ENCODE results near the gene SMARCC2.

The SMARCC2 gene

DNA sequence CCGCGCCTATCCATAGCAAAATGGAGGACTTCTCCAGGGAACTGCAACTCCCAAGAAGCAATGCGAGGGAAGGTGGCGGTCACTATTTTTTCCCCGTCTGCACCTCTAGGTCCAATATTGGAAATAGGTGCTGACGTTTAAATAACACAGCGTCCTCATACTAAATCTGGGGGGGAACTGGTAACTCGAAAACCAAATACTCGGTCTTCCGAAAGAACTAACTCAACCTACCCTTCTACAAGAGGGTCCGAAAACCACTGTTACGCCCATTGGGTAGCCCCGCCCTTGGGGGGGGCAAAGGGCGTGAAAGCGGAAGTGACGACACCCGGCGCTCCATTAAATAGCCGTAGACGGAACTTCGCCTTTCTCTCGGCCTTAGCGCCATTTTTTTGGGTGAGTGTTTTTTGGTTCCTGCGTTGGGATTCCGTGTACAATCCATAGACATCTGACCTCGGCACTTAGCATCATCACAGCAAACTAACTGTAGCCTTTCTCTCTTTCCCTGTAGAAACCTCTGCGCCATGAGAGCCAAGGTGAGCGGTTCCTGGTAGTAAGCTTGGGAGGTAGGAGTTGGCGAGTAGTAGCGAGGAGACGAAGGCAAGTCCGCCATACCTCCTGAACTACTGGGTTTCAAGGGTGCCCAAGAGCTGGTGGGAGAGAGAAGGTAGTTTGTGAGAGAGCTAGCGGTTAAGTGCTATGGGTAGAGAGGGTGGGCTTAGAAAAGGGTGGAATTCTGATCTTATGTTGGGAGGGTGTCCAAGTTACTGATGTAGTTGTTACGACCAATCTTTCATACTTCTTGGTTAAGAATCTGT is 72.8 kb downstream of the SMARCC2 start, which contains the start of gene RPL41:
TSS of gene RPL41 (plus strand) at position 367 of the 815 bp plus-strand sequence.
- peak; percentile 51 for ATAC-seq
- Mint-ChIP-seq H3K4me3 (peak within 1 kb of the TSS; percentile 93 to 98), H3K27me3 (no peaks in the 10 kb centered on the region)

GRCh38 chr12:56115329-56115728 is 74.0 kb downstream of the SMARCC2 start:
- no peaks in the 10 kb centered on the region for H3K27me3 Mint-ChIP-seq
- DNase-seq (no peak), ATAC-seq (no peak)
- H3K9me3 Mint-ChIP-seq = no peaks in the 10 kb centered on the region
- peaks cover 26% of the 10 kb centered on the region for H3K4me1 Mint-ChIP-seq
- H3K4me3 Mint-ChIP-seq = peak overlapping the region; percentile 93 to 98
- peak overlapping the region; percentile 97 to 100 for H3K27ac Mint-ChIP-seq

More for the DNA sequence above, 72.8 kb downstream of the SMARCC2 start, which contains the start of gene RPL41:
- DNase-seq = peak; percentile 94 to 95
- Mint-ChIP-seq H3K27ac (peak within 1 kb of the TSS; percentile 97 to 100), H3K4me1 (peaks cover 32% of the 10 kb centered on the region), H3K9me3 (no peaks in the 10 kb centered on the region)

- no peaks in the 10 kb centered on the region for H3K9me3 Mint-ChIP-seq
- ATAC-seq (no peak), DNase-seq (no peak)
- no peak overlapping the region for H3K27ac Mint-ChIP-seq
- H3K27me3 Mint-ChIP-seq = no peaks in the 10 kb centered on the region
- H3K4me1 Mint-ChIP-seq = peaks cover 13% of the 10 kb centered on the region
- H3K4me3 Mint-ChIP-seq = no peak overlapping the region
These were observed 75.2 kb downstream of the SMARCC2 start for GRCh38 chr12:56114084-56114483.

Data from stimulated activated naive CD8-positive, alpha-beta T cell treated with anti-CD3 and anti-CD28 coated beads, Interleukin-15, amount 100 ng/mL, for 72 hours (primary cell).